Kidney epithelial cell (primary cell): ENCODE results near the gene IL22RA1. TPM values are rescaled to one million over a fixed set of nuclear protein-coding genes. Genes with fewer than 3 reads are reported as not detected.

ENCODE experiments used
- DNase-seq: peaks from one replicate; pipeline ENCODE4 v3.0.0-alpha.2; 2010; ENCODE audit warnings: low read depth
- H3K27me3 ChIP-seq: 2 replicates; pipeline ENCODE4 v1.6.0; 2011; ENCODE audit warnings: low read length; ENCODE audit not compliant: control insufficient read depth, insufficient read depth
- H3K36me3 ChIP-seq: 2 replicates; pipeline ENCODE4 v1.5.1; 2011; ENCODE audit warnings: low read length; ENCODE audit not compliant: control insufficient read depth, insufficient read depth
- H3K4me3 ChIP-seq: 2 replicates; pipeline ENCODE4 v1.5.1; 2011; ENCODE audit warnings: low read depth, mild to moderate bottlenecking, control low read depth, low read length
- CTCF ChIP-seq: IDR thresholded peaks from 2 replicates; pipeline ENCODE4 v1.5.1; 2011; ENCODE audit warnings: mild to moderate bottlenecking, moderate library complexity, low read length, control low read depth, inconsistent platforms; ENCODE audit not compliant: insufficient read depth, poor library complexity, severe bottlenecking
- total RNA-seq: library from RNA; depleted of rRNA; stranded (reverse); fragments of >200 nt; gene quantifications from 2 replicates; pipeline ENCODE4 v1.2.3, GENCODE V29; 2015

The IL22RA1 gene
- total RNA-seq, 1 donor from 2014 or later, result 0.21 TPM

- no peak for DNase-seq
- Histone ChIP-seq H3K4me3 (no peak overlapping the region), H3K36me3 (no peaks in the 10 kb centered on the region), H3K27me3 (peaks cover 6% of the 10 kb centered on the region)
- no peak for TF ChIP-seq CTCF
Measured at GRCh38 chr1:24117132-24117531, 25.8 kb downstream of the IL22RA1 start.

GRCh38 chr1:24114753-24115152 is 28.2 kb downstream of the IL22RA1 start:
- DNase-seq, result no peak
- TF ChIP-seq CTCF, result no peak

GRCh38 chr1:24113641-24114033 is 29.3 kb downstream of the IL22RA1 start:
- no peak for TF ChIP-seq CTCF
- H3K36me3 ChIP-seq, result no peaks in the 10 kb centered on the region
- peaks cover 8% of the 10 kb centered on the region for H3K27me3 ChIP-seq
- no peak overlapping the region for H3K4me3 ChIP-seq
- DNase-seq, result no peak

More at GRCh38 chr1:24114753-24115152, 28.2 kb downstream of the IL22RA1 start:
- Histone ChIP-seq H3K36me3 (no peaks in the 10 kb centered on the region), H3K4me3 (no peak overlapping the region), H3K27me3 (peaks cover 8% of the 10 kb centered on the region)

- peak; percentile 32 for DNase-seq
- Histone ChIP-seq H3K36me3 (no peaks in the 10 kb centered on the region), H3K4me3 (peak within 1 kb of the TSS; percentile 16), H3K27me3 (peaks cover 8% of the 10 kb centered on the region)
- TF ChIP-seq CTCF, result peak; percentile 84
Measured at GRCh38 chr1:24111996-24112779, 30.8 kb downstream of the IL22RA1 start, which contains the start of gene MYOM3. TSS of gene MYOM3 (minus strand) at chr1:24112135. CDS start at chr1:24108636, 3,499 bp downstream.

GRCh38 chr1:24111262-24111995 is 31.5 kb downstream of the IL22RA1 start:
- peaks cover 8% of the 10 kb centered on the region for H3K27me3 ChIP-seq
- no peak for DNase-seq
- no peaks in the 10 kb centered on the region for H3K36me3 ChIP-seq
- TF ChIP-seq CTCF, result no peak
- H3K4me3 ChIP-seq, result no peak overlapping the region
